SK-N-SH (cell line): Measurements from ENCODE around the gene DPYSL4. TPM values are rescaled to one million over a fixed set of nuclear protein-coding genes. Genes with fewer than 3 reads are reported as not detected.

Experiments
- CTCF ChIA-PET: fragments of 300-600, 350-600 bp; formaldehyde crosslinking; extraction: SDS; loops from one replicate; lab custom pipeline; 2021; lab: Yijun Ruan, JAX
- POLR2A ChIA-PET: fragments of 350-600 bp; sonication (Branson Sonifier 250); formaldehyde crosslinking; extraction: SDS; loops from one replicate; lab custom pipeline; 2020; ENCODE audit warnings: antibody characterized with exemption, inconsistent platforms; lab: Yijun Ruan, JAX
- DNase-seq: peaks from one replicate; pipeline ENCODE4 v3.0.0; 2012
- H2AFZ ChIP-seq: fragments of 200-600 bp; sonication (generic); 2 replicates; pipeline ENCODE4 v1.8.1; 2016; ENCODE audit warnings: antibody characterized with exemption, mild to moderate bottlenecking, low read depth
- H3F3A ChIP-seq: fragments of 200-600 bp; sonication (generic); replicated peaks from 2 replicates; pipeline ENCODE3; 2016; ENCODE audit warnings: antibody characterized with exemption, mild to moderate bottlenecking; ENCODE audit not compliant: insufficient read depth
- H3K27ac ChIP-seq, 2 experiments: fragments of 200-500 bp in 1 of 2; fragments of 200-600 bp in 1 of 2; sonication (Bioruptor generic) in 1 of 2; sonication (generic), shearing (Covaris generic) in 1 of 2; 2 replicates each; pipeline versions ENCODE4 v1.5.1 to v1.6.1; 2014 to 2016; ENCODE audit warnings: low read depth in 2 of 2, inconsistent platforms in 1 of 2, low read length in 1 of 2, mild to moderate bottlenecking in 1 of 2, mixed read lengths in 1 of 2
- H3K27me3 ChIP-seq: fragments of 200-600 bp; sonication (generic), shearing (Covaris generic); 2 replicates; pipeline ENCODE4 v1.6.1; 2016; ENCODE audit warnings: mixed run types; ENCODE audit not compliant: insufficient read depth
- H3K36me3 ChIP-seq, 2 experiments: fragments of 200-500 bp in 1 of 2; fragments of 200-600 bp in 1 of 2; sonication (Bioruptor generic) in 1 of 2; sonication (generic) in 1 of 2; replicated peaks in 1 of 2; 2 replicates each; pipeline versions ENCODE3 to v1.5.1; 2014 to 2016; ENCODE audit warnings: low read length in 1 of 2, mild to moderate bottlenecking in 1 of 2; ENCODE audit not compliant: insufficient read depth in 2 of 2, control insufficient read depth in 1 of 2
- H3K4me1 ChIP-seq, 2 experiments: fragments of 200-500 bp in 1 of 2; fragments of 200-600 bp in 1 of 2; sonication (Bioruptor generic) in 1 of 2; sonication (generic), shearing (Covaris generic) in 1 of 2; 2 replicates each; pipeline versions ENCODE4 v1.5.1 to v1.6.1; 2014 to 2016; ENCODE audit warnings: low read depth in 1 of 2, low read length in 1 of 2, mixed run types in 1 of 2; ENCODE audit not compliant: insufficient read depth in 2 of 2, control insufficient read depth in 1 of 2
- H3K4me2 ChIP-seq: fragments of 200-600 bp; sonication (generic), shearing (Covaris generic); 2 replicates; pipeline ENCODE4 v1.6.1; 2017; ENCODE audit warnings: mixed run types
- H3K4me3 ChIP-seq, 2 experiments: fragments of 200-500 bp in 1 of 2; fragments of 200-600 bp in 1 of 2; sonication (Bioruptor generic) in 1 of 2; sonication (generic), shearing (Covaris generic) in 1 of 2; 2 replicates each; pipeline versions ENCODE4 v1.5.1 to v1.8.1; 2014 to 2016; ENCODE audit warnings: low read depth in 2 of 2, inconsistent platforms in 1 of 2, low read length in 1 of 2, mild to moderate bottlenecking in 1 of 2, mixed read lengths in 1 of 2, moderate library complexity in 1 of 2
- H3K79me2 ChIP-seq: fragments of 200-600 bp; sonication (generic); 2 replicates; pipeline ENCODE4 v1.8.1; 2017; ENCODE audit warnings: mild to moderate bottlenecking; ENCODE audit not compliant: insufficient read depth
- H3K9ac ChIP-seq: fragments of 200-600 bp; sonication (generic); 2 replicates; pipeline ENCODE4 v1.6.1; 2017; ENCODE audit warnings: mixed run types
- H3K9me2 ChIP-seq: fragments of 200-600 bp; sonication (generic); 2 replicates; pipeline ENCODE4 v1.6.1; 2017; ENCODE audit warnings: mixed run types
- H3K9me3 ChIP-seq: fragments of 200-600 bp; sonication (generic); 2 replicates; pipeline ENCODE4 v1.6.1; 2017; ENCODE audit warnings: mixed run types, mild to moderate bottlenecking, moderate library complexity
- H4K20me1 ChIP-seq: fragments of 200-600 bp; sonication (generic); 2 replicates; pipeline ENCODE4 v1.6.1; 2017; ENCODE audit warnings: mild to moderate bottlenecking, mixed run types; ENCODE audit not compliant: insufficient read depth
- CTCF ChIP-seq: fragments of 200-600 bp; sonication (generic); IDR thresholded peaks from 2 replicates; pipeline ENCODE4 v1.6.1; 2017; ENCODE audit warnings: antibody characterized with exemption, mild to moderate bottlenecking, moderate library complexity
- ELF1 ChIP-seq: IDR thresholded peaks from 2 replicates; pipeline ENCODE4 v1.4.0; 2012
- EP300 ChIP-seq, 2 experiments: IDR thresholded peaks; 2 replicates each; pipeline versions ENCODE4 v1.4.0 to v1.6.1; 2012; ENCODE audit warnings: borderline replicate concordance in 1 of 2, low read depth in 1 of 2, low read length in 1 of 2
- FOSL2 ChIP-seq: IDR thresholded peaks from 2 replicates; pipeline ENCODE4 v1.4.0; 2012; ENCODE audit warnings: low read depth, mild to moderate bottlenecking, moderate library complexity, borderline replicate concordance
- FOXJ3 ChIP-seq: sonication (generic); formaldehyde crosslinking; IDR thresholded peaks from 2 replicates; pipeline ENCODE4 v1.5.1; 2020; ENCODE audit warnings: mild to moderate bottlenecking, missing genetic modification reagents
- FOXM1 ChIP-seq: IDR thresholded peaks from 2 replicates; pipeline ENCODE4 v1.4.0; 2012; ENCODE audit warnings: low read depth, mild to moderate bottlenecking
- GATA2 ChIP-seq: sonication (generic); formaldehyde crosslinking; IDR thresholded peaks from 2 replicates; pipeline ENCODE4 v1.5.0; 2020; ENCODE audit warnings: mild to moderate bottlenecking, missing genetic modification reagents
- JUND ChIP-seq: IDR thresholded peaks from 2 replicates; pipeline ENCODE4 v1.4.0; 2012
- NFIC ChIP-seq: IDR thresholded peaks from 2 replicates; pipeline ENCODE4 v1.4.0; 2012; ENCODE audit warnings: borderline replicate concordance
- NRF1 ChIP-seq: IDR thresholded peaks from 2 replicates; pipeline ENCODE4 v1.6.1; 2012; ENCODE audit warnings: low read depth, mild to moderate bottlenecking, low read length
- RCOR1 ChIP-seq: fragments of 150-350 bp; IDR thresholded peaks from 2 replicates; pipeline ENCODE4 v1.6.1; 2017; ENCODE audit warnings: antibody characterized with exemption, low read length
- RXRA ChIP-seq: IDR thresholded peaks from 2 replicates; pipeline ENCODE4 v1.4.0; 2012; ENCODE audit warnings: low read depth, mild to moderate bottlenecking, borderline replicate concordance
- SIN3A ChIP-seq: IDR thresholded peaks from 2 replicates; pipeline ENCODE4 v1.6.1; 2012; ENCODE audit warnings: low read depth, mild to moderate bottlenecking, low read length, moderate library complexity, borderline replicate concordance
- SMC3 ChIP-seq: IDR thresholded peaks from 2 replicates; pipeline ENCODE4 v1.6.1; 2012; ENCODE audit warnings: low read depth, low read length, improper control_type of control experiment
- TAF1 ChIP-seq: IDR thresholded peaks from 2 replicates; pipeline ENCODE4 v1.6.1; 2012; ENCODE audit warnings: low read depth, mild to moderate bottlenecking, low read length, moderate library complexity, borderline replicate concordance
- TCF12 ChIP-seq: IDR thresholded peaks from 2 replicates; pipeline ENCODE4 v1.4.0; 2012
- USF1 ChIP-seq: IDR thresholded peaks from 2 replicates; pipeline ENCODE4 v1.4.0; 2012; ENCODE audit warnings: low read depth, borderline replicate concordance
- USF2 ChIP-seq: fragments of 150-350 bp; IDR thresholded peaks from 2 replicates; pipeline ENCODE4 v1.6.1; 2017; ENCODE audit warnings: antibody characterized with exemption, low read length, low read depth, borderline replicate concordance
- ZBTB33 ChIP-seq: IDR thresholded peaks from 2 replicates; pipeline ENCODE4 v1.4.0; 2012; ENCODE audit warnings: low read depth, borderline replicate concordance
- WGBS: methylation state at CpG from one replicate; pipeline ENCODE4 v1.1.6; 2017; ENCODE audit warnings: low lambda C conversion rate; 5-methylcytosine and 5-hydroxymethylcytosine counted together
- polyA plus RNA-seq, 3 experiments: library from polyadenylated mRNA; depleted of rRNA; stranded (reverse); fragments of >200 nt; gene quantifications; 2 replicates each; pipeline ENCODE4 v1.2.3, GENCODE V29; 2012
- TF ChIP-seq, protein P1 (sequence below): IDR thresholded peaks from 2 replicates; pipeline ENCODE4; 2012

Gene DPYSL4
- polyA plus RNA-seq, 1 of the 3 experiments (the other 2 are of a cell fraction), result 21.8 TPM

DNA sequence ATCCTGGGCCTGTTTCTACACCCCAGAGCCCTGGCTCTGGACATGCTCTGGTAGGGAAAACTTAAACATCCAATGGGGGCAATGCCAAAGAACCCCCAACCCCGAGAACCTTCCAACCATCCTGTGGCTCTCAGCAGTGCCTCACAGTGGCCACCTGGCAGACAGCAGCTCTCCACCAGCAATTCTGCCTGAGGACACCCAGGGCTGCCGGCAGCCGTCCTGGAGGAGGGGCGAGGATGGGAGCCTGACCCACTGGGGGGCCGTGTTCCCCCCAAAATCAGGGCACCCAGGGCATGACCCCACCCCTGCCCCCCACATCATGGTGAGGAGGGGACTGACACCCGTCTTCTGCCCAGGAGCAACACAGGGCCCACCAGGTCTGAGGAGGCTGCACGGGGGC lies 32.7 kb downstream of the DPYSL4 start:
- Histone ChIP-seq H3F3A (no peaks in the 10 kb centered on the region), H3K27ac (no peak overlapping the region), H3K4me3 (no peak overlapping the region), H4K20me1 (no peaks in the 10 kb centered on the region)
- POLR2A ChIA-PET, result no interaction called here
- CTCF ChIA-PET, result interaction anchor here (0.6 to 1.4 kb wide), 4 partner anchors 35 to 233 kb away, joined by 3 to 4 read pairs (median 4); no protein-coding TSS in a partner anchor
- TF ChIP-seq FOSL2 (no peak), CTCF (peak; percentile 27), NRF1 (no peak), RCOR1 (no peak), TAF1 (no peak), RXRA (no peak), SIN3A (no peak)
- TF ChIP-seq, protein P1, sequence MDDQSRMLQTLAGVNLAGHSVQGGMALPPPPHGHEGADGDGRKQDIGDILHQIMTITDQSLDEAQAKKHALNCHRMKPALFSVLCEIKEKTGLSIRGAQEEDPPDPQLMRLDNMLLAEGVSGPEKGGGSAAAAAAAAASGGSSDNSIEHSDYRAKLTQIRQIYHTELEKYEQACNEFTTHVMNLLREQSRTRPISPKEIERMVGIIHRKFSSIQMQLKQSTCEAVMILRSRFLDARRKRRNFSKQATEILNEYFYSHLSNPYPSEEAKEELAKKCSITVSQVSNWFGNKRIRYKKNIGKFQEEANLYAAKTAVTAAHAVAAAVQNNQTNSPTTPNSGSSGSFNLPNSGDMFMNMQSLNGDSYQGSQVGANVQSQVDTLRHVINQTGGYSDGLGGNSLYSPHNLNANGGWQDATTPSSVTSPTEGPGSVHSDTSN, result no peak
- TF ChIP-seq, all 33 proteins: peak for 1
- Histone ChIP-seq H3K4me2 (no peak overlapping the region), H3K36me3 (no peaks in the 10 kb centered on the region), H3K4me1 (peaks cover 0 to 7% of the 10 kb centered on the region in 2 experiments; a peak in 1 of 4 replicates), H3K79me2 (no peaks in the 10 kb centered on the region), H3K9me2 (no peaks in the 10 kb centered on the region), H3K9me3 (no peaks in the 10 kb centered on the region), H3K27me3 (no peaks in the 10 kb centered on the region), H2AFZ (no peak overlapping the region), H3K9ac (no peak overlapping the region)
- WGBS, result 100% methylated on average over 1 of the region's 7 CpGs
- no peak for DNase-seq

DNA sequence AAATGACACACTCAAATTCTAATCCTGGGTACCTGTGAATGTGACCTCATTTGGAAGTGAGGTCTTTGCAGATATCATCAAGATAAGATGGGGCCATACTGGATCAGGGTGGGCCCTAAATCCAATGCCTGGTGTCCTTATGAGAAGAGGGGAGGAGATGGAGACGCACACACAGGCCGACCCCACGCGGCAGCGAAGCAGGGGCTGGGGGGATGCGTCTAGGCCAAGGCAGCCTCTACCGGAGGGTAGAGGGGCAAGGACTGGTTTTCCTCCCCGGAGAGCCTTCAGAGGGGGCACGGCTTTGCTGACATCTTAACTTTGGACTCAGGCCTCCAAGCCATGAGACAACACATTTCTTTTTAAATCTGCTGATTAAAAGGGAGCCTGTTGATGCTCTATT lies 33.3 kb downstream of the DPYSL4 start:
- POLR2A ChIA-PET, result no interaction called here
- Histone ChIP-seq H3K79me2 (no peaks in the 10 kb centered on the region), H3K36me3 (no peaks in the 10 kb centered on the region), H3K27ac (no peak overlapping the region), H4K20me1 (no peaks in the 10 kb centered on the region), H3F3A (no peaks in the 10 kb centered on the region), H3K9me2 (no peaks in the 10 kb centered on the region), H3K9me3 (no peaks in the 10 kb centered on the region), H3K27me3 (no peaks in the 10 kb centered on the region), H3K4me2 (no peak overlapping the region), H2AFZ (no peak overlapping the region), H3K4me1 (peaks cover 0 to 7% of the 10 kb centered on the region in 2 experiments; a peak in 1 of 4 replicates), H3K4me3 (no peak overlapping the region), H3K9ac (no peak overlapping the region)
- no peak for DNase-seq
- WGBS, result 85% methylated on average over 9 of the region's 9 CpGs
- TF ChIP-seq TCF12 (no peak), USF2 (no peak), FOXM1 (no peak), JUND (no peak), CTCF (no peak), EP300 (IDR thresholded peaks at IDR 0.05; ENCODE audit: borderline replicate concordance in 1 of 2, low read depth in 1 of 2, low read length in 1 of 2) (no peak), USF1 (no peak), RCOR1 (no peak), NFIC (no peak), ELF1 (no peak), ZBTB33 (no peak), FOXJ3 (no peak), GATA2 (CRISPR knock-in tag) (no peak), FOSL2 (no peak), SMC3 (no peak)
- CTCF ChIA-PET, result interaction anchor here (1.4 kb wide), 1 partner anchor 141 kb away, joined by 4 read pairs; no protein-coding TSS in a partner anchor
